WTC11 (cell line): ENCODE data around the gene LRRFIP1.

Experiments used
- NR2C2 ChIP-seq: sonication (generic); formaldehyde crosslinking; IDR thresholded peaks from 2 replicates; pipeline ENCODE4 v1.8.0; 2022; ENCODE audit warnings: mild to moderate bottlenecking, missing genetic modification reagents
- SP1 ChIP-seq: sonication (generic); formaldehyde crosslinking; conservative IDR thresholded peaks from 2 replicates; pipeline ENCODE4 v1.8.1; 2022; ENCODE audit warnings: missing genetic modification reagents
- TEAD4 ChIP-seq: sonication (generic); formaldehyde crosslinking; IDR thresholded peaks from 2 replicates; pipeline ENCODE4 v1.8.0; 2022; ENCODE audit warnings: mild to moderate bottlenecking, missing genetic modification reagents
- TF ChIP-seq, protein P1 (sequence below): fragments of 200-600 bp; IDR thresholded peaks from 2 replicates; pipeline ENCODE4 v1.8.0; 2022; ENCODE audit warnings: antibody characterized with exemption
- TF ChIP-seq, protein P2 (sequence below): sonication (generic); formaldehyde crosslinking; IDR thresholded peaks from 2 replicates; pipeline ENCODE4 v1.8.1; 2023; ENCODE audit warnings: mild to moderate bottlenecking, missing genetic modification reagents, moderate library complexity
- TF ChIP-seq, protein P3 (sequence below): sonication (generic); formaldehyde crosslinking; IDR thresholded peaks from 2 replicates; pipeline ENCODE4 v1.8.1; 2022; ENCODE audit warnings: low read depth, missing genetic modification reagents, borderline replicate concordance

DNA sequence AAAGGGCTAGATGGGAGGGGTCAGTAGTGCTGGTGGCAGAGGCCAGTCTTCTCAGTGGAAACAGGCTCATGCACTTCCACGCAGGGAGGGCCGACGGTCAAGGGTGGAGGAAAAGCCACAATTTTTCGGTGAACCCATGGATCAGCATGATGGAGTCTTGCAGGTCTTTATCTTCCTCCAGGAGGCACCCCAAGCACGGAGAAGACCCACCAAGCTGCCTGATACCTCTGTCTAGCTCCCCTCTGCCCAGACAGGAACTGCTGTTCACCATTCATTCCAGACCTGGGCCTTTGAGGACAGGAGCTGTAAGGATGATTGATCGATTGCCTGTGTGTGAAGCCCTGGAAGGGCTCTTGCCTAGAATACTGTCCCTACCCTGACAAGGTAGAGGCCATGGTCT lies 2.8 kb upstream of the LRRFIP1 start:
- TF ChIP-seq TEAD4 (CRISPR knock-in tag) (no peak), SP1 (no peak), NR2C2 (CRISPR knock-in tag) (no peak)
- TF ChIP-seq, protein P1, sequence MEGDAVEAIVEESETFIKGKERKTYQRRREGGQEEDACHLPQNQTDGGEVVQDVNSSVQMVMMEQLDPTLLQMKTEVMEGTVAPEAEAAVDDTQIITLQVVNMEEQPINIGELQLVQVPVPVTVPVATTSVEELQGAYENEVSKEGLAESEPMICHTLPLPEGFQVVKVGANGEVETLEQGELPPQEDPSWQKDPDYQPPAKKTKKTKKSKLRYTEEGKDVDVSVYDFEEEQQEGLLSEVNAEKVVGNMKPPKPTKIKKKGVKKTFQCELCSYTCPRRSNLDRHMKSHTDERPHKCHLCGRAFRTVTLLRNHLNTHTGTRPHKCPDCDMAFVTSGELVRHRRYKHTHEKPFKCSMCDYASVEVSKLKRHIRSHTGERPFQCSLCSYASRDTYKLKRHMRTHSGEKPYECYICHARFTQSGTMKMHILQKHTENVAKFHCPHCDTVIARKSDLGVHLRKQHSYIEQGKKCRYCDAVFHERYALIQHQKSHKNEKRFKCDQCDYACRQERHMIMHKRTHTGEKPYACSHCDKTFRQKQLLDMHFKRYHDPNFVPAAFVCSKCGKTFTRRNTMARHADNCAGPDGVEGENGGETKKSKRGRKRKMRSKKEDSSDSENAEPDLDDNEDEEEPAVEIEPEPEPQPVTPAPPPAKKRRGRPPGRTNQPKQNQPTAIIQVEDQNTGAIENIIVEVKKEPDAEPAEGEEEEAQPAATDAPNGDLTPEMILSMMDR = no peak
- TF ChIP-seq, protein P2, sequence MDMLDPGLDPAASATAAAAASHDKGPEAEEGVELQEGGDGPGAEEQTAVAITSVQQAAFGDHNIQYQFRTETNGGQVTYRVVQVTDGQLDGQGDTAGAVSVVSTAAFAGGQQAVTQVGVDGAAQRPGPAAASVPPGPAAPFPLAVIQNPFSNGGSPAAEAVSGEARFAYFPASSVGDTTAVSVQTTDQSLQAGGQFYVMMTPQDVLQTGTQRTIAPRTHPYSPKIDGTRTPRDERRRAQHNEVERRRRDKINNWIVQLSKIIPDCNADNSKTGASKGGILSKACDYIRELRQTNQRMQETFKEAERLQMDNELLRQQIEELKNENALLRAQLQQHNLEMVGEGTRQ = no peak
- TF ChIP-seq, protein P3, sequence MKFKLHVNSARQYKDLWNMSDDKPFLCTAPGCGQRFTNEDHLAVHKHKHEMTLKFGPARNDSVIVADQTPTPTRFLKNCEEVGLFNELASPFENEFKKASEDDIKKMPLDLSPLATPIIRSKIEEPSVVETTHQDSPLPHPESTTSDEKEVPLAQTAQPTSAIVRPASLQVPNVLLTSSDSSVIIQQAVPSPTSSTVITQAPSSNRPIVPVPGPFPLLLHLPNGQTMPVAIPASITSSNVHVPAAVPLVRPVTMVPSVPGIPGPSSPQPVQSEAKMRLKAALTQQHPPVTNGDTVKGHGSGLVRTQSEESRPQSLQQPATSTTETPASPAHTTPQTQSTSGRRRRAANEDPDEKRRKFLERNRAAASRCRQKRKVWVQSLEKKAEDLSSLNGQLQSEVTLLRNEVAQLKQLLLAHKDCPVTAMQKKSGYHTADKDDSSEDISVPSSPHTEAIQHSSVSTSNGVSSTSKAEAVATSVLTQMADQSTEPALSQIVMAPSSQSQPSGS (CRISPR knock-in tag) = no peak
